Neural cell (in vitro differentiated cells): ENCODE results near the gene ATXN2.

ENCODE experiments used
- EP300 ChIP-seq: fragments of 450-650 bp; conservative IDR thresholded peaks from 2 replicates; pipeline ENCODE4 v1.6.1; 2014; ENCODE audit warnings: antibody characterized with exemption, mild to moderate bottlenecking, moderate library complexity; ENCODE audit not compliant: poor library complexity, severe bottlenecking
- EZH2 ChIP-seq: fragments of 200-600, 300-800 bp; shearing (Covaris generic), sonication (generic); IDR thresholded peaks from 2 replicates; pipeline ENCODE4 v1.6.1; 2014; ENCODE audit warnings: antibody characterized with exemption, low read length, borderline replicate concordance, mild to moderate bottlenecking; ENCODE audit not compliant: insufficient read depth, poor library complexity, severe bottlenecking
- TF ChIP-seq, protein P1 (sequence below): fragments of 450-650 bp; IDR thresholded peaks from 2 replicates; pipeline ENCODE4 v1.5.1; 2014; ENCODE audit warnings: antibody characterized with exemption, mild to moderate bottlenecking, moderate library complexity; ENCODE audit not compliant: poor library complexity, severe bottlenecking
- TF ChIP-seq, protein P2 (sequence below): IDR thresholded peaks from 2 replicates; pipeline ENCODE4 v1.6.1; 2012; ENCODE audit warnings: borderline replicate concordance

DNA sequence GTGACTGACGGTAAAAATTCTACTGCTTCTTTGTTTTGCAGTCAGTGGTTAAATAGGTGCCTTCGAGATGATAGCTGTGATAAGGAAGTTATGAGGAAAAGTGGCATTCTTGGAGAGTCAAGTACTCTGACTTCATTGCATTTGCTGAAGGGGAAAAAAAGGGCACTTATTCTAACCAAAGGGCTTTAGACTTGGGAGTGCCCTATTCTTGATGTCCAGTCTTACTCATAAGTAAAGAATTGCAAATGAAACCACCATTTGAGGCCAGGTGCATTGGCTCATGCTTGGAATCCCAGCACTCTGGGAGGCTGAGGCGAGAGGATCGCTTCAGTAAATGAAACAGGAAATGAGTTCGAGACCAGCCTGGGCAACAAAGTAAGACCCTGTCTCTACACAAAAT, 46.3 kb upstream of the ATXN2 start:
- TF ChIP-seq, protein P1, sequence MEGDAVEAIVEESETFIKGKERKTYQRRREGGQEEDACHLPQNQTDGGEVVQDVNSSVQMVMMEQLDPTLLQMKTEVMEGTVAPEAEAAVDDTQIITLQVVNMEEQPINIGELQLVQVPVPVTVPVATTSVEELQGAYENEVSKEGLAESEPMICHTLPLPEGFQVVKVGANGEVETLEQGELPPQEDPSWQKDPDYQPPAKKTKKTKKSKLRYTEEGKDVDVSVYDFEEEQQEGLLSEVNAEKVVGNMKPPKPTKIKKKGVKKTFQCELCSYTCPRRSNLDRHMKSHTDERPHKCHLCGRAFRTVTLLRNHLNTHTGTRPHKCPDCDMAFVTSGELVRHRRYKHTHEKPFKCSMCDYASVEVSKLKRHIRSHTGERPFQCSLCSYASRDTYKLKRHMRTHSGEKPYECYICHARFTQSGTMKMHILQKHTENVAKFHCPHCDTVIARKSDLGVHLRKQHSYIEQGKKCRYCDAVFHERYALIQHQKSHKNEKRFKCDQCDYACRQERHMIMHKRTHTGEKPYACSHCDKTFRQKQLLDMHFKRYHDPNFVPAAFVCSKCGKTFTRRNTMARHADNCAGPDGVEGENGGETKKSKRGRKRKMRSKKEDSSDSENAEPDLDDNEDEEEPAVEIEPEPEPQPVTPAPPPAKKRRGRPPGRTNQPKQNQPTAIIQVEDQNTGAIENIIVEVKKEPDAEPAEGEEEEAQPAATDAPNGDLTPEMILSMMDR, result no peak
- TF ChIP-seq EZH2 (no peak), EP300 (no peak)
- TF ChIP-seq, protein P2, sequence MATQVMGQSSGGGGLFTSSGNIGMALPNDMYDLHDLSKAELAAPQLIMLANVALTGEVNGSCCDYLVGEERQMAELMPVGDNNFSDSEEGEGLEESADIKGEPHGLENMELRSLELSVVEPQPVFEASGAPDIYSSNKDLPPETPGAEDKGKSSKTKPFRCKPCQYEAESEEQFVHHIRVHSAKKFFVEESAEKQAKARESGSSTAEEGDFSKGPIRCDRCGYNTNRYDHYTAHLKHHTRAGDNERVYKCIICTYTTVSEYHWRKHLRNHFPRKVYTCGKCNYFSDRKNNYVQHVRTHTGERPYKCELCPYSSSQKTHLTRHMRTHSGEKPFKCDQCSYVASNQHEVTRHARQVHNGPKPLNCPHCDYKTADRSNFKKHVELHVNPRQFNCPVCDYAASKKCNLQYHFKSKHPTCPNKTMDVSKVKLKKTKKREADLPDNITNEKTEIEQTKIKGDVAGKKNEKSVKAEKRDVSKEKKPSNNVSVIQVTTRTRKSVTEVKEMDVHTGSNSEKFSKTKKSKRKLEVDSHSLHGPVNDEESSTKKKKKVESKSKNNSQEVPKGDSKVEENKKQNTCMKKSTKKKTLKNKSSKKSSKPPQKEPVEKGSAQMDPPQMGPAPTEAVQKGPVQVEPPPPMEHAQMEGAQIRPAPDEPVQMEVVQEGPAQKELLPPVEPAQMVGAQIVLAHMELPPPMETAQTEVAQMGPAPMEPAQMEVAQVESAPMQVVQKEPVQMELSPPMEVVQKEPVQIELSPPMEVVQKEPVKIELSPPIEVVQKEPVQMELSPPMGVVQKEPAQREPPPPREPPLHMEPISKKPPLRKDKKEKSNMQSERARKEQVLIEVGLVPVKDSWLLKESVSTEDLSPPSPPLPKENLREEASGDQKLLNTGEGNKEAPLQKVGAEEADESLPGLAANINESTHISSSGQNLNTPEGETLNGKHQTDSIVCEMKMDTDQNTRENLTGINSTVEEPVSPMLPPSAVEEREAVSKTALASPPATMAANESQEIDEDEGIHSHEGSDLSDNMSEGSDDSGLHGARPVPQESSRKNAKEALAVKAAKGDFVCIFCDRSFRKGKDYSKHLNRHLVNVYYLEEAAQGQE, result no peak
